Panc1 (cell line): ENCODE results near the gene FAF1. TPM values are rescaled to one million over a fixed set of nuclear protein-coding genes. Genes with fewer than 3 reads are reported as not detected.

ENCODE experiments used
- ATAC-seq: fragments of 200-7000 bp; cut with Tn5 transposase; 2 replicates; pipeline ENCODE4 v1.9.1; 2020; ENCODE audit warnings: mild to moderate bottlenecking, moderate library complexity
- BruUV-seq: library from RNA; stranded (reverse); fragments of 400-500 nt; replicated peaks from 2 replicates; lab custom pipeline; 2021; lab: Mats Ljungman, UMichigan
- CTCF ChIA-PET: fragments of 300-600 bp; sonication (Branson Sonifier 250); formaldehyde crosslinking; loops from one replicate; lab custom pipeline; 2022; ENCODE audit warnings: antibody characterized with exemption; lab: Charles Lee
- POLR2A ChIA-PET: fragments of 300-600 bp; sonication (Branson Sonifier 250); formaldehyde crosslinking; loops from one replicate; lab custom pipeline; 2022; ENCODE audit warnings: antibody characterized with exemption; lab: Charles Lee
- DNase-seq: peaks from one replicate; pipeline ENCODE4 v3.0.0-alpha.2; 2010; ENCODE audit warnings: low read depth, low spot score
- H3K27ac ChIP-seq: 2 replicates; pipeline ENCODE4 v1.5.1; 2011; ENCODE audit warnings: mild to moderate bottlenecking, low read length, inconsistent platforms
- H3K27me3 ChIP-seq: fragments of 200-500 bp; sonication (Bioruptor generic); 2 replicates; pipeline ENCODE4 v1.6.0; 2014; ENCODE audit warnings: low read length, inconsistent platforms; ENCODE audit not compliant: control insufficient read depth, insufficient read depth
- H3K36me3 ChIP-seq: fragments of 200-500 bp; sonication (Bioruptor generic); 2 replicates; pipeline ENCODE4 v1.5.1; 2014; ENCODE audit warnings: inconsistent platforms, mild to moderate bottlenecking, low read length, moderate library complexity; ENCODE audit not compliant: control insufficient read depth, insufficient read depth
- H3K4me1 ChIP-seq: 2 replicates; pipeline ENCODE4 v1.5.1; 2011; ENCODE audit warnings: inconsistent platforms, mild to moderate bottlenecking, low read length, moderate library complexity; ENCODE audit not compliant: control insufficient read depth, insufficient read depth
- H3K4me3 ChIP-seq, 2 experiments: 2 replicates each; pipeline ENCODE4 v1.5.1; 2011 to 2012; ENCODE audit warnings: low read depth in 2 of 2, low read length in 2 of 2, mild to moderate bottlenecking in 2 of 2, inconsistent platforms in 1 of 2, moderate library complexity in 1 of 2
- H3K9me3 ChIP-seq: fragments of 200-500 bp; sonication (Bioruptor generic); 2 replicates; pipeline ENCODE4 v1.5.1; 2014; ENCODE audit warnings: low read depth, mild to moderate bottlenecking, inconsistent platforms, low read length, moderate library complexity; ENCODE audit not compliant: control insufficient read depth, insufficient read depth
- CTCF ChIP-seq: fragments of 450-650 bp; IDR thresholded peaks from 2 replicates; pipeline ENCODE4 v1.5.1; 2017; ENCODE audit warnings: mild to moderate bottlenecking
- POLR2AphosphoS5 ChIP-seq: IDR thresholded peaks from 2 replicates; pipeline ENCODE4 v1.6.1; 2012; ENCODE audit warnings: mild to moderate bottlenecking, low read depth, low read length, moderate library complexity
- REST ChIP-seq, 2 experiments: IDR thresholded peaks; 2 replicates each; pipeline ENCODE4 v1.6.1; 2011 to 2012; ENCODE audit warnings: low read depth in 2 of 2, control low read depth in 1 of 2, low read length in 1 of 2, mild to moderate bottlenecking in 1 of 2, moderate library complexity in 1 of 2; ENCODE audit not compliant: insufficient read depth in 1 of 2
- SIN3A ChIP-seq: IDR thresholded peaks from 2 replicates; pipeline ENCODE4 v1.6.1; 2012; ENCODE audit warnings: low read depth, mild to moderate bottlenecking, low read length, moderate library complexity, borderline replicate concordance; ENCODE audit not compliant: insufficient read depth
- TCF7L2 ChIP-seq: IDR thresholded peaks from 2 replicates; pipeline ENCODE4 v1.6.1; 2011; ENCODE audit warnings: mild to moderate bottlenecking, low read depth, low read length, inconsistent platforms
- in situ Hi-C: cut with HindIII; loops from 2 replicates; pipeline ENCODE4 v1.10.0; 2016; ENCODE audit warnings: low sequenced_read_pairs, low pct_unique_long_range_greater_than_20kb
- intact Hi-C: fragments of 100-400 bp; cut with micrococcal nuclease; formaldehyde crosslinking; loops from one replicate; pipeline ENCODE4 v1.10.0; 2022; ENCODE audit not compliant: unreplicated experiment
- total RNA-seq: library from RNA; stranded (reverse); gene quantifications from one replicate; pipeline ENCODE4 v1.2.1, GENCODE V29; 2021; ENCODE audit not compliant: unreplicated experiment

The FAF1 gene
- total RNA-seq, 1 experiment from 2014 or later, result 101 TPM

- ChIA-PET POLR2A (no interaction called here), CTCF (no interaction called here)
- TF ChIP-seq SIN3A (no peak), TCF7L2 (no peak), REST (IDR thresholded peaks at IDR 0.05; ENCODE audit: insufficient read depth in 1 of 2, low read depth in 2 of 2, low read length in 1 of 2) (no peak)
- BruUV-seq, result no TSS peak
- no peaks in the 10 kb centered on the region for H3K27me3 ChIP-seq
- no peak overlapping the region for H3K4me3 ChIP-seq
- in situ Hi-C loops, result no loop called here
- H3K27ac ChIP-seq, result peak overlapping the region; percentile 100; the same call in 1 of the 2 replicates
- H3K9me3 ChIP-seq, result no peaks in the 10 kb centered on the region
- intact Hi-C loops, result no loop called here
- H3K36me3 ChIP-seq, result no peaks in the 10 kb centered on the region; the same call in 1 of the 2 replicates
- H3K4me1 ChIP-seq, result peaks cover 49% of the 10 kb centered on the region
- DNase-seq (no peak), ATAC-seq (no peak)
These were observed 22.5 kb upstream of the FAF1 start for GRCh38 chr1:50982611-50983010.

GRCh38 chr1:50981741-50982140 is 21.7 kb upstream of the FAF1 start:
- no peak for DNase-seq
- ChIA-PET POLR2A (no interaction called here), CTCF (interaction anchor here (0.6 kb wide), 1 partner anchor 24 kb away, joined by 12 read pairs; no protein-coding TSS in a partner anchor)
- H3K9me3 ChIP-seq, result no peaks in the 10 kb centered on the region
- no peaks in the 10 kb centered on the region; the same call in 1 of the 2 replicates for H3K36me3 ChIP-seq
- H3K4me3 ChIP-seq, result no peak overlapping the region
- H3K4me1 ChIP-seq, result peaks cover 49% of the 10 kb centered on the region
- intact Hi-C loops, result no loop called here
- no peak for ATAC-seq
- in situ Hi-C loops, result no loop called here
- TF ChIP-seq POLR2AphosphoS5, result no peak
- no peak for TF ChIP-seq TCF7L2
- no peak for TF ChIP-seq CTCF
- no peak for TF ChIP-seq REST (IDR thresholded peaks at IDR 0.05; ENCODE audit: insufficient read depth in 1 of 2, low read depth in 2 of 2, low read length in 1 of 2)
- TF ChIP-seq SIN3A, result no peak
- H3K27ac ChIP-seq, result peak overlapping the region; percentile 100; the same call in 1 of the 2 replicates
- BruUV-seq, result no TSS peak
- H3K27me3 ChIP-seq, result no peaks in the 10 kb centered on the region
